ENCODE measurements around the gene KRTAP5-11. TPM values are rescaled to one million over a fixed set of nuclear protein-coding genes. Genes with fewer than 3 reads are reported as not detected.
"Not testable (repeated sequence)": the region's sequence is repeated elsewhere in the genome, so short reads cannot be mapped to it uniquely, and the experiment has no call there.

KRTAP5-11 gene
- polyA plus RNA-seq, 3 donors from 2014 or later, result not detected

GRCh38 chr11:71555508-71555907 lies 27.2 kb downstream of the KRTAP5-11 start:
- Mint-ChIP-seq H3K9me3 (no peaks in the 10 kb centered on the region), H3K36me3 (no peaks in the 10 kb centered on the region), H3K27me3 (ENCODE audit: low read depth in 3 of 3) (peaks cover 0 to 2% (median 1%) of the 10 kb centered on the region in 3 donors), H3K27ac (no peak overlapping the region), H3K4me3 (no peak overlapping the region), H3K4me1 (no peaks in the 10 kb centered on the region)
- no peak for DNase-seq

GRCh38 chr11:71554996-71555395 lies 27.7 kb downstream of the KRTAP5-11 start:
- Mint-ChIP-seq H3K36me3 (no peaks in the 10 kb centered on the region), H3K9me3 (no peaks in the 10 kb centered on the region), H3K27me3 (ENCODE audit: low read depth in 3 of 3) (peaks cover 0 to 6% (median 1%) of the 10 kb centered on the region in 3 donors), H3K4me1 (no peaks in the 10 kb centered on the region), H3K4me3 (no peak overlapping the region), H3K27ac (no peak overlapping the region)
- no peak for DNase-seq

- Mint-ChIP-seq H3K4me3 (no peak overlapping the region), H3K36me3 (no peaks in the 10 kb centered on the region), H3K27me3 (ENCODE audit: low read depth in 3 of 3) (peaks cover 0 to 7% (median 1%) of the 10 kb centered on the region in 3 donors), H3K27ac (no peak overlapping the region), H3K9me3 (no peaks in the 10 kb centered on the region), H3K4me1 (no peaks in the 10 kb centered on the region)
- DNase-seq, result no peak
Measured at GRCh38 chr11:71551711-71552110, 31.0 kb downstream of the KRTAP5-11 start.

GRCh38 chr11:71548716-71549151 lies 33.9 kb downstream of the KRTAP5-11 start:
- H3K9me3 Mint-ChIP-seq, result no peaks in the 10 kb centered on the region
- DNase-seq, result no peak
- peaks cover 0 to 2% of the 10 kb centered on the region in 2 donors for H3K4me1 Mint-ChIP-seq
- no peak overlapping the region for H3K4me3 Mint-ChIP-seq
- H3K27me3 Mint-ChIP-seq (ENCODE audit: low read depth in 3 of 3), result peaks cover 0 to 9% (median 0%) of the 10 kb centered on the region in 3 donors
- H3K27ac Mint-ChIP-seq, result no peak overlapping the region
- H3K36me3 Mint-ChIP-seq, result no peaks in the 10 kb centered on the region

- no peak within 1 kb of the TSS for H3K27ac Mint-ChIP-seq
- no peak for DNase-seq
- H3K27me3 Mint-ChIP-seq (ENCODE audit: low read depth in 3 of 3), result peaks cover 0 to 9% (median 0%) of the 10 kb centered on the region in 3 donors
- no peaks in the 10 kb centered on the region for H3K36me3 Mint-ChIP-seq
- no peak within 1 kb of the TSS for H3K4me3 Mint-ChIP-seq
- peaks cover 0 to 6% of the 10 kb centered on the region in 2 donors for H3K4me1 Mint-ChIP-seq
- no peaks in the 10 kb centered on the region for H3K9me3 Mint-ChIP-seq
Measured at GRCh38 chr11:71548120-71548519, 34.6 kb downstream of the KRTAP5-11 start, which contains the start of gene KRTAP5-9. Gene KRTAP5-9, plus strand, starts transcription at chr11:71548420. Its CDS starts 238 bp downstream, at chr11:71548658.

GRCh38 chr11:71545405-71545966 lies 37.2 kb downstream of the KRTAP5-11 start:
- no peak overlapping the region for H3K4me3 Mint-ChIP-seq
- H3K36me3 Mint-ChIP-seq, result no peaks in the 10 kb centered on the region
- H3K9me3 Mint-ChIP-seq, result no peaks in the 10 kb centered on the region
- H3K27me3 Mint-ChIP-seq (ENCODE audit: low read depth in 3 of 3), result peaks cover 0 to 12% (median 2%) of the 10 kb centered on the region in 3 donors
- no peak overlapping the region for H3K27ac Mint-ChIP-seq
- H3K4me1 Mint-ChIP-seq, result peaks cover 0 to 6% of the 10 kb centered on the region in 2 donors
- no peak for DNase-seq

- Mint-ChIP-seq H3K9me3 (no peaks in the 10 kb centered on the region), H3K27ac (no peak overlapping the region), H3K36me3 (no peaks in the 10 kb centered on the region), H3K4me3 (no peak overlapping the region), H3K4me1 (peaks cover 0 to 6% of the 10 kb centered on the region in 2 donors), H3K27me3 (ENCODE audit: low read depth in 3 of 3) (peaks cover 0 to 9% (median 2%) of the 10 kb centered on the region in 3 donors)
- no peak for DNase-seq
Measured at GRCh38 chr11:71544525-71545214, 38.0 kb downstream of the KRTAP5-11 start.

GRCh38 chr11:71543866-71544265 lies 38.8 kb downstream of the KRTAP5-11 start:
- Mint-ChIP-seq H3K4me3 (no peak overlapping the region), H3K27ac (peak overlapping the region in 1 of 6 donors; percentile 52), H3K27me3 (ENCODE audit: low read depth in 3 of 3) (peaks cover 0 to 8% (median 2%) of the 10 kb centered on the region in 3 donors), H3K36me3 (no peaks in the 10 kb centered on the region), H3K9me3 (no peaks in the 10 kb centered on the region), H3K4me1 (peaks cover 0 to 6% of the 10 kb centered on the region in 2 donors)
- no peak for DNase-seq

- no peak overlapping the region for H3K4me3 Mint-ChIP-seq
Measured at GRCh38 chr11:71542879-71543777, 39.5 kb downstream of the KRTAP5-11 start.

GRCh38 chr11:71542382-71542781 lies 40.3 kb downstream of the KRTAP5-11 start:
- Mint-ChIP-seq H3K36me3 (no peaks in the 10 kb centered on the region), H3K9me3 (no peaks in the 10 kb centered on the region), H3K4me3 (no peak overlapping the region), H3K4me1 (peaks cover 0 to 6% of the 10 kb centered on the region in 2 donors), H3K27me3 (ENCODE audit: low read depth in 3 of 3) (peaks cover 0 to 6% (median 2%) of the 10 kb centered on the region in 3 donors), H3K27ac (no peak overlapping the region)
- DNase-seq, result no peak

More at GRCh38 chr11:71542879-71543777, 39.5 kb downstream of the KRTAP5-11 start:
- Mint-ChIP-seq H3K27ac (no peak overlapping the region), H3K9me3 (no peaks in the 10 kb centered on the region), H3K4me1 (peaks cover 0 to 6% of the 10 kb centered on the region in 2 donors), H3K27me3 (ENCODE audit: low read depth in 3 of 3) (peaks cover 0 to 6% (median 2%) of the 10 kb centered on the region in 3 donors), H3K36me3 (no peaks in the 10 kb centered on the region)
- DNase-seq, result no peak

- H3K9me3 Mint-ChIP-seq; H3K27ac Mint-ChIP-seq; DNase-seq; H3K4me1 Mint-ChIP-seq; H3K4me3 Mint-ChIP-seq; H3K36me3 Mint-ChIP-seq; H3K27me3 Mint-ChIP-seq (ENCODE audit: low read depth in 3 of 3): not testable (repeated sequence)
Measured at GRCh38 chr11:71540521-71541304, 42.0 kb downstream of the KRTAP5-11 start.

GRCh38 chr11:71539971-71540370 lies 42.7 kb downstream of the KRTAP5-11 start:
- H3K4me1 Mint-ChIP-seq, result not testable (repeated sequence)

GRCh38 chr11:71539017-71539416 lies 43.7 kb downstream of the KRTAP5-11 start:
- Mint-ChIP-seq H3K27me3 (ENCODE audit: low read depth in 3 of 3) (peaks cover 0 to 4% (median 2%) of the 10 kb centered on the region in 3 donors), H3K27ac (no peak overlapping the region), H3K4me1 (peaks cover 0 to 6% of the 10 kb centered on the region in 2 donors), H3K4me3 (no peak overlapping the region), H3K9me3 (no peaks in the 10 kb centered on the region), H3K36me3 (no peaks in the 10 kb centered on the region)
- no peak for DNase-seq

More at GRCh38 chr11:71539971-71540370, 42.7 kb downstream of the KRTAP5-11 start:
- H3K4me3 Mint-ChIP-seq; H3K27ac Mint-ChIP-seq; H3K36me3 Mint-ChIP-seq; DNase-seq; H3K27me3 Mint-ChIP-seq (ENCODE audit: low read depth in 3 of 3); H3K9me3 Mint-ChIP-seq: not testable (repeated sequence)
